ENCODE data around the gene CATSPERE.

The CATSPERE gene

GRCh38 chr1:244515680-244516079, 54.6 kb downstream of the CATSPERE start:
- H3K4me3 ChIP-seq (ENCODE audit: low read depth, low read length) = no peak overlapping the region
- peaks cover 4% of the 10 kb centered on the region for H3K9me3 ChIP-seq (ENCODE audit: severe bottlenecking)
- TF ChIP-seq, protein P1, sequence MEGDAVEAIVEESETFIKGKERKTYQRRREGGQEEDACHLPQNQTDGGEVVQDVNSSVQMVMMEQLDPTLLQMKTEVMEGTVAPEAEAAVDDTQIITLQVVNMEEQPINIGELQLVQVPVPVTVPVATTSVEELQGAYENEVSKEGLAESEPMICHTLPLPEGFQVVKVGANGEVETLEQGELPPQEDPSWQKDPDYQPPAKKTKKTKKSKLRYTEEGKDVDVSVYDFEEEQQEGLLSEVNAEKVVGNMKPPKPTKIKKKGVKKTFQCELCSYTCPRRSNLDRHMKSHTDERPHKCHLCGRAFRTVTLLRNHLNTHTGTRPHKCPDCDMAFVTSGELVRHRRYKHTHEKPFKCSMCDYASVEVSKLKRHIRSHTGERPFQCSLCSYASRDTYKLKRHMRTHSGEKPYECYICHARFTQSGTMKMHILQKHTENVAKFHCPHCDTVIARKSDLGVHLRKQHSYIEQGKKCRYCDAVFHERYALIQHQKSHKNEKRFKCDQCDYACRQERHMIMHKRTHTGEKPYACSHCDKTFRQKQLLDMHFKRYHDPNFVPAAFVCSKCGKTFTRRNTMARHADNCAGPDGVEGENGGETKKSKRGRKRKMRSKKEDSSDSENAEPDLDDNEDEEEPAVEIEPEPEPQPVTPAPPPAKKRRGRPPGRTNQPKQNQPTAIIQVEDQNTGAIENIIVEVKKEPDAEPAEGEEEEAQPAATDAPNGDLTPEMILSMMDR (IDR thresholded peaks at IDR 0.05; ENCODE audit: low read depth, low read length) = no peak
- DNase-seq = no peak
- no peak overlapping the region for H3K27ac ChIP-seq
- no peaks in the 10 kb centered on the region for H3K27me3 ChIP-seq (ENCODE audit: insufficient read depth, low read depth, severe bottlenecking)
- H3K36me3 ChIP-seq = no peaks in the 10 kb centered on the region

DNA sequence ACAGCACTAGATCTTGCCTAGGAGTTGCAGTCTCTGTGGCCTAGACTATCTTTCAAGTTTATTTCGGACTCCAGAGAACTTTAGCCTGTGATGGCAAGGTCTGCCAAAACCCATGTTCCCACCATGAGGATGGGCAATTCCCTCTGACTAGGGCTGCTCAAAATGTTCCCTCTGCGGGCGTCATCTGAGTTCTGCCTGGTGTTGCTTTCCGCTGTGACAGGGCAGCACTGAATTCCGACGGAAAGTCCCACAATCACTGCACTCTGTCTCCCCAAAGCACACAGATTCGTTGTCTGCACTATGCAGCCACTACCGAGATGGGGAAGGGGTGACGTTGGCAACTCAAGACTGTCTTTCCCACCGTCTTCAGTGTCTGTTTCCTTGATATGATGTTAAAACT, 75.2 kb downstream of the CATSPERE start:
- no peaks in the 10 kb centered on the region for H3K36me3 ChIP-seq
- H3K27ac ChIP-seq = no peak overlapping the region
- DNase-seq = no peak
- H3K9me3 ChIP-seq (ENCODE audit: severe bottlenecking) = peaks cover 4% of the 10 kb centered on the region
- no peak overlapping the region for H3K4me3 ChIP-seq (ENCODE audit: low read depth, low read length)
- TF ChIP-seq, protein P1 (IDR thresholded peaks at IDR 0.05; ENCODE audit: low read depth, low read length) = no peak
- no peaks in the 10 kb centered on the region for H3K27me3 ChIP-seq (ENCODE audit: insufficient read depth, low read depth, severe bottlenecking)

GRCh38 chr1:244545511-244545910, 84.4 kb downstream of the CATSPERE start:
- no peaks in the 10 kb centered on the region for H3K36me3 ChIP-seq
- H3K4me3 ChIP-seq (ENCODE audit: low read depth, low read length) = no peak overlapping the region
- H3K27me3 ChIP-seq (ENCODE audit: insufficient read depth, low read depth, severe bottlenecking) = no peaks in the 10 kb centered on the region
- TF ChIP-seq, protein P1 (IDR thresholded peaks at IDR 0.05; ENCODE audit: low read depth, low read length) = no peak
- no peaks in the 10 kb centered on the region for H3K9me3 ChIP-seq (ENCODE audit: severe bottlenecking)
- DNase-seq = no peak
- no peak overlapping the region for H3K27ac ChIP-seq

DNA sequence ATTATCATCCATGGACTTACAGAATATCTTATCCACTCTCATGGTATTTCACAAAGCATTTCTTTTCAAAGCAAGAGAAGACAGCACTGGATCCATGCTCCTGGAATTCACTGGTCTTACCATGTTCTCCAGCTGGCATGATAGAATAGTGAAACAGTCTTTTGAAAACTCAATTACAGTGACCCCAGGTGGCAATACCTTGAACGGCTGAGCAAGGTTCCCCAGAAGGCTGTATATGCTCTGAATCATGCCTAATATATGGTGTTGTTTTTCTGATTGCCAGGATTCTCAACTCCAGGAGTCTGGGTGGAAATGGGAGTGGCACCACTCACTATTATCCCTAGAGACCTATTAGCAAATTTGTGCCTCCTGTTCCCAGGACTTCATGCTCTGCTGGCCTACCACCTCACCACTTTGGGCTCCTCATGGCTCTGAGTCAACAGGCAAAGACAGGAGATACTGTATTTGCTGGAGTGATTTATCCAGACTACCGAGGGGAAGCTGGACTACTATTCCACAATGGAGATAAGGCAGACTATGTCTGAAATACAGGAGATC, 87.6 kb downstream of the CATSPERE start:
- TF ChIP-seq, protein P1 (IDR thresholded peaks at IDR 0.05; ENCODE audit: low read depth, low read length) = peak; percentile 42
- Histone ChIP-seq H3K9me3 (ENCODE audit: severe bottlenecking) (no peaks in the 10 kb centered on the region), H3K27ac (no peak overlapping the region), H3K4me3 (ENCODE audit: low read depth, low read length) (no peak overlapping the region), H3K27me3 (ENCODE audit: insufficient read depth, low read depth, severe bottlenecking) (no peaks in the 10 kb centered on the region), H3K36me3 (no peaks in the 10 kb centered on the region)
- no peak for DNase-seq

DNA sequence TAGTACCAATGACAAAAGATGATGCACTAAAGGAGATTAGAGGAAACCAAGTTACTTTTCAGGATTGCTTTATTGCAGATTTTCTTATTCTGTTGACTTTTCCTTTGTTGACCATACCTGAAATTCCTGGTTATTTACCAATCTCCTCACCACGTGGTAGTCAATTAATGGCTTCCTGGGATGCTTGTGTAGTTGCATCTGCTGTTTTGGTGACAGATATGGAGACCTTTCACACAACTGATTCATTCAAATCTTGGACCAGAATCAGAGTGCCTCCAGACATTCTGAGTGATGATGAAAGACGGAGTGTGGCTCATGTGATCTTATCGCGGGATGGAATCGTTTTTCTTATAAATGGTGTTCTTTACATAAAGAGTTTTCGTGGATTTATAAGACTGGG, 91.3 kb downstream of the CATSPERE start:
- H3K27me3 ChIP-seq (ENCODE audit: insufficient read depth, low read depth, severe bottlenecking) = no peaks in the 10 kb centered on the region
- no peak overlapping the region for H3K27ac ChIP-seq
- peaks cover 11% of the 10 kb centered on the region for H3K9me3 ChIP-seq (ENCODE audit: severe bottlenecking)
- DNase-seq = no peak
- TF ChIP-seq, protein P1 (IDR thresholded peaks at IDR 0.05; ENCODE audit: low read depth, low read length) = no peak
- H3K4me3 ChIP-seq (ENCODE audit: low read depth, low read length) = no peak overlapping the region
- no peaks in the 10 kb centered on the region for H3K36me3 ChIP-seq

DNA sequence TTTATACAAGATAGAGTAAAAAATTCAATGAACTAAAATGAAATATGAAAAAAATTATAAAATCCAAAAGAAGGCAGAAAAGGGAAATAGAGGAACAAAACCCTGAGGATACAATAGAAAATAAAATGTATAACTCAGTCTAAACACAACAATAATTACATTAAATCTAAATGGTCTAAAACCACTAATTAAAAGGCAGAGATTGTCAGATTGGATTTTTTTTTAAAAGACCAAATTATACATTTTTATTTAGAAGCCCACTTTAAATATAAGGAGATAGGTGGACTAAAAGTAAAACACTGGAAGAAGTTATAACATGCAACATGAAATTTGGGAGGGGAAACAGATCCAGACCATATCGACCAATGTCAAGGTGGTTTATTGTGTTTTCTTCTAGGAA, 95.2 kb downstream of the CATSPERE start:
- no peaks in the 10 kb centered on the region for H3K27me3 ChIP-seq (ENCODE audit: insufficient read depth, low read depth, severe bottlenecking)
- peaks cover 11% of the 10 kb centered on the region for H3K9me3 ChIP-seq (ENCODE audit: severe bottlenecking)
- no peak for DNase-seq
- H3K4me3 ChIP-seq (ENCODE audit: low read depth, low read length) = no peak overlapping the region
- H3K36me3 ChIP-seq = no peaks in the 10 kb centered on the region
- TF ChIP-seq, protein P1 (IDR thresholded peaks at IDR 0.05; ENCODE audit: low read depth, low read length) = no peak
- no peak overlapping the region for H3K27ac ChIP-seq

Data from WERI-Rb-1 (cell line).